ENCODE results near the gene NUMBL. TPM values are rescaled to one million over a fixed set of nuclear protein-coding genes. Genes with fewer than 3 reads are reported as not detected.

NUMBL gene
- total and polyA plus RNA-seq, 3 experiments from 2014 or later: 1.1 to 13.7 (median 13.6) TPM

DNA sequence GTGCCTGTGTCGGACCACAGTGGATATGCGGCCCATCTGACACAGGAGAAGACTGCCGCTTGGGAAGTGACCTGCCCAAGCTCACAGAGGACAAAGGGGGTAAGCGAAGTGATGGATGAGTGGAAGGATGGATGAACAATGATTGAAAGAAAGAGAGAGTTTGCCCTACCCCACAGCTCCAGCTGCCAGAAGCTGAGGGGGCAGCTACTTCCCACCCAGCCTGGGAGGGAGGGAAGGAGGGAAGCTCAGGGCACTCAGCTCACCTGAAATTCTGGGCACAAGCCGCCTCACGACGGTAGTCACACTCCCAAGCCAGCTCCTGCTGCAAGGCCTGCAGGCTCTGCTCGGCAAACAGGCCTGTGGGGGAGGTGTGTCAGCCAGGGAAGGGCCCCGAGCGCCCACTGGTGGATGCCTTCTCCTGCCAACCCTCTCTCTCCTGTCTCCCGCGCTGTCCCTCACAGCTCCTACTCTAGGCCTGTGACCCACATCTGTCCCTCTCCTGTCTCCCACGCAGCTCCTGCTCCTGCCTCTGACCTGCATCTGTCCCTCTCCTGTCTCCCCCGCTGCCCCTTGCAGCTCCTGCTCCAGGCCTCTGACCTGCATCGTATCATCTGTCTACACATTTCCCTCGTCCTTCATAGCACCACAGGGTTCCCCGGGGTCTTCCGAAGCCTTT is 12.0 kb upstream of the NUMBL start:
- DNase-seq: no peak
- Histone ChIP-seq H3K9me3 (ENCODE audit: low read length) (no peaks in the 10 kb centered on the region), H3K27me3 (ENCODE audit: insufficient read depth, low read length, poor library complexity, severe bottlenecking) (no peaks in the 10 kb centered on the region), H3K27ac (ENCODE audit: low read depth, low read length) (no peak overlapping the region), H3K36me3 (ENCODE audit: insufficient read depth, low read length) (peaks cover 10% of the 10 kb centered on the region), H3K4me3 (ENCODE audit: low read length) (no peak overlapping the region), H3K4me1 (ENCODE audit: insufficient read depth, low read length) (no peaks in the 10 kb centered on the region)
- Mint-ChIP-seq H3K4me1 (peaks cover 0 to 1% (median 0%) of the 10 kb centered on the region in 3 donors), H3K9me3 (no peaks in the 10 kb centered on the region), H3K27ac (peak overlapping the region in 3 of 8 donors; percentile 37 to 66 (median 57)), H3K4me3 (no peak overlapping the region), H3K27me3 (no peaks in the 10 kb centered on the region), H3K36me3 (peaks cover 13 to 68% (median 15%) of the 10 kb centered on the region in 3 donors)
- CTCF ChIA-PET: no interaction called here
- POLR2A ChIA-PET: no interaction called here

DNA sequence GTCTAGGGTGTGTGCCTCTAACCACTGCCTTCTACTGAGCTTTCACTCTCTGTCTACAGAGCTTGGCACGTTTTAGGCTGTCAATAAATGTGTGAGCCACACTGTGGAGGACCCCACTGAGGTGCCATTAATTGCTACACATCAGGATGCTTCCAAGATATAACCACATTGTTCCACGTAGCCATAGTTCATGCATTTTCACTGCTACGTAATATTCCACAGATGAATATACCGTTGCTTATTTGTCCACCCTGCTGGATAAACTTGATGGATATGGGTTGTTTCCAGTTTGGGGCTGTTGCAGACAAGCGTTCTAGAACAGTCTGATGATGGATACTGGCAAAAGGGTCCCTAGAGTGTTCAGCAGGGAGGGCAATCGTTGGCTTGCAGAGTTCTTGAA is 11.3 kb upstream of the NUMBL start:
- POLR2A ChIA-PET: no interaction called here
- no peaks in the 10 kb centered on the region for H3K4me1 Mint-ChIP-seq
- no peaks in the 10 kb centered on the region for H3K9me3 Mint-ChIP-seq
- H3K36me3 Mint-ChIP-seq: peaks cover 13 to 64% (median 15%) of the 10 kb centered on the region in 3 donors
- no peak overlapping the region for H3K4me3 Mint-ChIP-seq
- CTCF ChIA-PET: no interaction called here
- H3K36me3 ChIP-seq (ENCODE audit: insufficient read depth, low read length): peaks cover 10% of the 10 kb centered on the region
- H3K9me3 ChIP-seq (ENCODE audit: low read length): no peaks in the 10 kb centered on the region
- peak overlapping the region in 1 of 8 donors; percentile 37 for H3K27ac Mint-ChIP-seq
- H3K4me1 ChIP-seq (ENCODE audit: insufficient read depth, low read length): no peaks in the 10 kb centered on the region
- DNase-seq: no peak
- H3K27me3 Mint-ChIP-seq: no peaks in the 10 kb centered on the region
- no peak overlapping the region for H3K4me3 ChIP-seq (ENCODE audit: low read length)
- H3K27me3 ChIP-seq (ENCODE audit: insufficient read depth, low read length, poor library complexity, severe bottlenecking): no peaks in the 10 kb centered on the region
- H3K27ac ChIP-seq (ENCODE audit: low read depth, low read length): no peak overlapping the region

DNA sequence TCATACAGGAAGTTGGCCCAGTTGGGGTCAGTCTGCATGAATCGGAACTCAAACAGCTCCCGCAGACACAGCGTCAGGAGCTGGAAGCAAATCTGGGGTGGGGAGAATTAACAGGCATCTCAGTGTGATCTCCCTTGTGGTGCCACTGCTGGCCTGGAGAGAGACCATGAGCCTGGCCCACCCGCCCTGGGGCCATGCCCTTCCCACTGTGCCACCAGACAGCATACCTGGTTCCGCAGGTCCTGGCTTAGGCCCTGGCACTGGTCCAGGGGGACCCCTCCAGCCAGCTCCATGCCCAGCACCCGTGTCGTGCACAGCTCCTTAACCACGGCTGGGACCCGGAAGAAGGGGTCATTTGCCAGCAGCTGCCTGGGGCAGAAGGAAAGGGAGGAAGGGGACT is 9.6 kb upstream of the NUMBL start:
- H3K9me3 Mint-ChIP-seq: no peaks in the 10 kb centered on the region

DNA sequence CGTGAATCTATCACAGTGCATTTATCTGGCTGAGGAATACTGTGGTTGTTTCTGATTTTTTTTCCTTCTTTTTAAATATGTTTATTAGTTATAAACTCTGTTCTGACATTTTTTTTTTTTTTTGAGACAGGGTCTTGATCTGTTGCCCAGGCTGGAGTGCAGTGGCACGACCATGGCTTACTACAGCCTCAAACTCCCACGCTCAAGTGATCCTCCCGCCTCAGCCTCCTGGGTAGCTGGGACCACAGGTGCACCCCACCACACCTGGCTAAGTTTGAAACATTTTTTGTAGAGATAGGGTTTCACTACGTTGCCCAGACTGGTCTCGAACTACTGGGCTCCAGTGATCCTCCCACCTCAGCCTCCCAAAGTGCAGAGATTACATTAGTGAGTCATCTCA is 6.6 kb upstream of the NUMBL start:
- peak overlapping the region in 1 of 8 donors; percentile 78 for H3K27ac Mint-ChIP-seq
- ChIA-PET CTCF (no interaction called here), POLR2A (no interaction called here)
- H3K4me3 Mint-ChIP-seq: no peak overlapping the region
- H3K9me3 Mint-ChIP-seq: no peaks in the 10 kb centered on the region
- H3K4me1 Mint-ChIP-seq: no peaks in the 10 kb centered on the region
- no peaks in the 10 kb centered on the region for H3K4me1 ChIP-seq (ENCODE audit: insufficient read depth, low read length)
- no peaks in the 10 kb centered on the region for H3K27me3 ChIP-seq (ENCODE audit: insufficient read depth, low read length, poor library complexity, severe bottlenecking)
- no peak overlapping the region for H3K4me3 ChIP-seq (ENCODE audit: low read length)
- peaks cover under 1 to 52% (median 4%) of the 10 kb centered on the region in 3 donors for H3K36me3 Mint-ChIP-seq
- DNase-seq: no peak
- no peak overlapping the region for H3K27ac ChIP-seq (ENCODE audit: low read depth, low read length)
- no peaks in the 10 kb centered on the region for H3K27me3 Mint-ChIP-seq
- H3K9me3 ChIP-seq (ENCODE audit: low read length): no peaks in the 10 kb centered on the region
- no peaks in the 10 kb centered on the region for H3K36me3 ChIP-seq (ENCODE audit: insufficient read depth, low read length)

More for the DNA sequence above, 9.6 kb upstream of the NUMBL start:
- H3K4me1 ChIP-seq (ENCODE audit: insufficient read depth, low read length): no peaks in the 10 kb centered on the region
- H3K36me3 ChIP-seq (ENCODE audit: insufficient read depth, low read length): peaks cover 6% of the 10 kb centered on the region
- Mint-ChIP-seq H3K4me1 (no peaks in the 10 kb centered on the region), H3K27ac (no peak overlapping the region), H3K36me3 (peaks cover 13 to 61% (median 15%) of the 10 kb centered on the region in 3 donors), H3K27me3 (no peaks in the 10 kb centered on the region), H3K4me3 (no peak overlapping the region)
- no peak for DNase-seq
- no peak overlapping the region for H3K27ac ChIP-seq (ENCODE audit: low read depth, low read length)
- no peaks in the 10 kb centered on the region for H3K27me3 ChIP-seq (ENCODE audit: insufficient read depth, low read length, poor library complexity, severe bottlenecking)
- ChIA-PET CTCF (no interaction called here), POLR2A (no interaction called here)
- no peak overlapping the region for H3K4me3 ChIP-seq (ENCODE audit: low read length)
- H3K9me3 ChIP-seq (ENCODE audit: low read length): no peaks in the 10 kb centered on the region

DNA sequence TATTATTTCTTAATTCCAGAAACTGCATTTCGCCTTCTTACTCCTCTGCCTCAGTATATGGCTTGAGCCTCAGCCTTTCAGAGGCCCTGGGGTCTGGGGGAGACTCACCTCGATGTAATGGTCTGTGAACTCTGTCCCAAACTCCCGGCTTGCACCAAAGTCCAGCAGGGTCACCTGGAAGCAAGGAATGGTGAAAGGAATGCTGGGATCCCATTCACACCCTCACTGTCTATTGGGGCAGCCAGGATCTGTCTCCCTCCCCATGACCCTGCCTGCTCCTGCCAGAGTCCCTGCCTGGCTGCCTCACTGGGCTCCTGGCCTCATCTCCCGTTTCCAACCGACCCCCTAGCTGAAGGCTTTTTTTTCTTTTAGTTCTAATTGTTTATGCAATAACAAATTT is 5.4 kb upstream of the NUMBL start:
- ChIA-PET CTCF (no interaction called here), POLR2A (no interaction called here)
- Histone ChIP-seq H3K27me3 (ENCODE audit: insufficient read depth, low read length, poor library complexity, severe bottlenecking) (no peaks in the 10 kb centered on the region), H3K9me3 (ENCODE audit: low read length) (no peaks in the 10 kb centered on the region), H3K4me1 (ENCODE audit: insufficient read depth, low read length) (peaks cover 4% of the 10 kb centered on the region), H3K4me3 (ENCODE audit: low read length) (no peak overlapping the region), H3K36me3 (ENCODE audit: insufficient read depth, low read length) (no peaks in the 10 kb centered on the region), H3K27ac (ENCODE audit: low read depth, low read length) (no peak overlapping the region)
- DNase-seq: no peak
- peak overlapping the region in 2 of 8 donors; percentile 58 to 75 for H3K27ac Mint-ChIP-seq
- peak overlapping the region in 1 of 7 donors; percentile 12 for H3K4me3 Mint-ChIP-seq
- H3K4me1 Mint-ChIP-seq: peaks cover 0 to 4% (median 1%) of the 10 kb centered on the region in 3 donors
- no peaks in the 10 kb centered on the region for H3K9me3 Mint-ChIP-seq
- H3K36me3 Mint-ChIP-seq: peaks cover 0 to 41% (median 3%) of the 10 kb centered on the region in 3 donors
- H3K27me3 Mint-ChIP-seq: no peaks in the 10 kb centered on the region

DNA sequence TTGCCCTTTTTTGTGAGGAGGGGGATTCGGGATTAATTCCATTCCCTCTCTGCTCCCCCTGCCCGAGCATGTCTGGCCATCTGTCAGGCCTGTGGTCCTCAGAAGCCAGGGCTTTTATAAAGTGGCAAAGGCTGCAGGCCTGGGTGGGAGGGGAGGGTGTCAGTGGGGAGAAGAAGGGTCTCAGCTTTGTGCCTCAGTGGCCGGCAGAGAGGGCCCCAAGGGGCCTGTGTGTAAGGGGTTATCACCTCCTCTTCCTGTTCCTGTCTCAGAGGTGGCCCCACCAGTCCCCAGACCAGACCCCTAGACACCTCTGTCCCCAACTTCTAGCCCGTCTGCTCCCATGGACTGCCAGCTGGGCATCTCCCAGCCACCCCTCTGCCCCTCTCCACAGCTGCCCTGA is 3.4 kb upstream of the NUMBL start:
- POLR2A ChIA-PET: no interaction called here
- peak overlapping the region in 3 of 8 donors; percentile 1 to 77 (median 35) for H3K27ac Mint-ChIP-seq
- peaks cover 0 to 33% (median 0%) of the 10 kb centered on the region in 3 donors for H3K36me3 Mint-ChIP-seq
- no peaks in the 10 kb centered on the region for H3K9me3 ChIP-seq (ENCODE audit: low read length)
- H3K27me3 ChIP-seq (ENCODE audit: insufficient read depth, low read length, poor library complexity, severe bottlenecking): no peaks in the 10 kb centered on the region
- H3K4me3 ChIP-seq (ENCODE audit: low read length): no peak overlapping the region
- no peaks in the 10 kb centered on the region for H3K36me3 ChIP-seq (ENCODE audit: insufficient read depth, low read length)
- no peak for DNase-seq
- H3K4me1 Mint-ChIP-seq: peaks cover 0 to 7% (median 4%) of the 10 kb centered on the region in 3 donors
- H3K4me1 ChIP-seq (ENCODE audit: insufficient read depth, low read length): peaks cover 10% of the 10 kb centered on the region
- H3K9me3 Mint-ChIP-seq: no peaks in the 10 kb centered on the region
- H3K4me3 Mint-ChIP-seq: no peak overlapping the region
- CTCF ChIA-PET: no interaction called here
- no peak overlapping the region for H3K27ac ChIP-seq (ENCODE audit: low read depth, low read length)
- no peaks in the 10 kb centered on the region for H3K27me3 Mint-ChIP-seq

DNA sequence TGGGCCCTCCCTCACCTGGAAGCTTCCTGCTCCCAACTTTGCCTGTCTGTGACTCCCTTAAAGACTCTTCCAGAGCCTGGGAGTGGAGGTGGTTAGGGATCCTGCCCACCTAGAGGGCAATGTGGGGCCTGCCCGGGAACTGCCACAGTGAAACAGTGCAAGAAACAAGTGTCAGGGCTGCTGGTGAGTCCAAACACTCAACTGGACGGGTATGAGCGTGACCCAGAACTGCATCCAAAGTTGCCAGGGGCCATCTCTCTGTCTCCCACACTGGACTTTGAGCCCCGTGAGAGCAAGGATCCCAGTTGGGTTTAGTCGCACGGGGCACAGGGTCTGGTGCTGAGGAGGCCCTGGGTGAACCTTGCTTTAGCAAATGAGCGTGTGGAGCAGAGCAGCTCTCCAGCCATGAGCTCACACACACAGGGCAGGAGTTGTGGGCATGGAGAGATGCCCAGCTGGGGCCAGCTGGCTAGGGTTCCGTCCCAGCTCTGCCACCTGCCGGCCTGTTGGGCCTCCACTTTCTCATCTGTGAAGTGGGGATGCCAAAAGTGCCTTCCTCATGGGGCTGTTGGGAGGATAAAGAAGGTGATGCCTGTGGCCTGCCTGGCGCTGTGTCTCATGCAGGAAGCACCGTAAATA is 2.8 kb upstream of the NUMBL start:
- no peak for DNase-seq
- no peaks in the 10 kb centered on the region for H3K9me3 Mint-ChIP-seq
- H3K36me3 Mint-ChIP-seq: peaks cover 0 to 31% (median 0%) of the 10 kb centered on the region in 3 donors
- no peaks in the 10 kb centered on the region for H3K36me3 ChIP-seq (ENCODE audit: insufficient read depth, low read length)
- no peak overlapping the region for H3K27ac ChIP-seq (ENCODE audit: low read depth, low read length)
- no peaks in the 10 kb centered on the region for H3K27me3 ChIP-seq (ENCODE audit: insufficient read depth, low read length, poor library complexity, severe bottlenecking)
- CTCF ChIA-PET: interaction anchor here (0.9 kb wide), 1 partner anchor 64 kb away, joined by 4 read pairs; no protein-coding TSS in a partner anchor
- no peaks in the 10 kb centered on the region for H3K9me3 ChIP-seq (ENCODE audit: low read length)
- POLR2A ChIA-PET: no interaction called here
- H3K4me1 Mint-ChIP-seq: peaks cover 0 to 7% (median 4%) of the 10 kb centered on the region in 3 donors
- no peak overlapping the region for H3K4me3 Mint-ChIP-seq
- peak overlapping the region in 5 of 8 donors; percentile 29 to 87 (median 68) for H3K27ac Mint-ChIP-seq
- peaks cover 10% of the 10 kb centered on the region for H3K4me1 ChIP-seq (ENCODE audit: insufficient read depth, low read length)
- no peak overlapping the region for H3K4me3 ChIP-seq (ENCODE audit: low read length)
- H3K27me3 Mint-ChIP-seq: no peaks in the 10 kb centered on the region

DNA sequence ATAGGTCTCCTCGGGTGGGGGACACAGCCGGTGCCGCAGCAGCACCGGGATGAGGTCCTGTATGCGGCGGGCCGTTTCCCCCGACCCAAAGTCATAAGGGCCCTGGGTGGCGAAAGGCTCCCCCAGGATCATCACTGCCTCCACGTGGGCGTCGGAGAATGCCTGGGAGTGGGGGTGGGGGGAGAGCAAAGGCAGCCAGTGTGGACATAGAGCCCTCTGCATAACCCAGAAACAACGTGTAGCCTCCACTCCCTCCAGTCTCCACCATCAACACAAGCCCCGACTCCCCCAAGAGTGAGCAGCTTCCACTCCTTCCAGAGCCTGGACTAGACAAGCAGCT is 1.7 kb upstream of the NUMBL start:
- Mint-ChIP-seq H3K9me3 (no peaks in the 10 kb centered on the region), H3K27ac (peak overlapping the region in 3 of 8 donors; percentile 2 to 78 (median 38)), H3K36me3 (peaks cover 0 to 30% (median 0%) of the 10 kb centered on the region in 3 donors), H3K4me3 (peak overlapping the region in 3 of 7 donors; percentile 32 to 37 (median 34)), H3K4me1 (peaks cover 0 to 7% (median 4%) of the 10 kb centered on the region in 3 donors), H3K27me3 (no peaks in the 10 kb centered on the region)
- Histone ChIP-seq H3K9me3 (ENCODE audit: low read length) (no peaks in the 10 kb centered on the region), H3K27ac (ENCODE audit: low read depth, low read length) (no peak overlapping the region), H3K27me3 (ENCODE audit: insufficient read depth, low read length, poor library complexity, severe bottlenecking) (no peaks in the 10 kb centered on the region), H3K36me3 (ENCODE audit: insufficient read depth, low read length) (no peaks in the 10 kb centered on the region), H3K4me3 (ENCODE audit: low read length) (no peak overlapping the region), H3K4me1 (ENCODE audit: insufficient read depth, low read length) (peaks cover 10% of the 10 kb centered on the region)
- CTCF ChIA-PET: no interaction called here
- DNase-seq: no peak
- POLR2A ChIA-PET: no interaction called here

All from CD8-positive, alpha-beta memory T cell (primary cell).